Esophagus muscularis mucosa (tissue), 4 donors: Measurements from ENCODE around the gene KRT6A. TPM values are rescaled to one million over a fixed set of nuclear protein-coding genes. Genes with fewer than 3 reads are reported as not detected.

Source experiments
- DNase-seq: peaks from one replicate; pipeline ENCODE4 v3.0.0-alpha.2; 2017; ENCODE audit errors: extremely low spot score
- H3K27ac ChIP-seq, 4 donors: fragments of 200-600 bp; sonication (generic); replicated peaks in 1 of 4; 1 replicate in 3 of 4; 2 replicates in 1 of 4; pipeline ENCODE4 v1.5.1; 2016 to 2019; ENCODE audit warnings: mild to moderate bottlenecking in 1 of 4
- H3K27me3 ChIP-seq, 4 donors: fragments of 200-600 bp; sonication (generic); one replicate each; pipeline versions ENCODE4 v1.5.1 to v1.6.0; 2016 to 2019
- H3K36me3 ChIP-seq, 4 donors: fragments of 200-600 bp; sonication (generic); one replicate each; pipeline ENCODE4 v1.5.1; 2016 to 2019
- H3K4me1 ChIP-seq, 4 donors: fragments of 200-600 bp; sonication (generic); one replicate each; pipeline ENCODE4 v1.5.1; 2016 to 2019
- H3K4me3 ChIP-seq, 4 donors: fragments of 200-600 bp; sonication (generic); 1 replicate in 2 of 4; 2 replicates in 2 of 4; pipeline ENCODE4 v1.5.1; 2016 to 2019; ENCODE audit warnings: mild to moderate bottlenecking in 4 of 4, moderate library complexity in 1 of 4
- H3K9me3 ChIP-seq, 4 donors: fragments of 200-600 bp; sonication (generic); 1 replicate in 3 of 4; 2 replicates in 1 of 4; pipeline ENCODE4 v1.5.1; 2016 to 2019
- EP300 ChIP-seq: sonication (generic); formaldehyde crosslinking; IDR thresholded peaks from one replicate; pipeline ENCODE4 v1.6.1; 2017; ENCODE audit warnings: antibody characterized with exemption
- POLR2A ChIP-seq: fragments of 450-650 bp; IDR thresholded peaks from one replicate; pipeline ENCODE4 v1.6.1; 2017; ENCODE audit warnings: antibody characterized with exemption, moderate library complexity, mild to moderate bottlenecking, low read depth
- POLR2AphosphoS5 ChIP-seq, 2 donors: sonication (generic); formaldehyde crosslinking; IDR thresholded peaks; one replicate each; pipeline ENCODE4 v1.6.1; 2017; ENCODE audit warnings: antibody characterized with exemption in 2 of 2
- WGBS: methylation state at CpG from one replicate; pipeline ENCODE4 v1.1.5; 2018; 5-methylcytosine and 5-hydroxymethylcytosine counted together
- intact Hi-C: fragments of 100-400 bp; cut with DNase I; formaldehyde crosslinking; loops from one replicate; pipeline ENCODE4 v1.15.1; 2023
- total RNA-seq, 4 donors: library from RNA; depleted of rRNA; stranded (reverse); fragments of >200 nt; gene quantifications; one replicate each; pipeline versions ENCODE4 v1.1.0 to v1.2.1, GENCODE V29; 2016
- TF ChIP-seq, protein P1 (sequence below), 3 experiments: fragments of 200-600 bp in 2 of 3; fragments of 450-650 bp in 1 of 3; sonication (generic) in 2 of 3; IDR thresholded peaks; one replicate each; pipeline ENCODE4 v1.5.1; 2017 to 2019; ENCODE audit warnings: antibody characterized with exemption in 3 of 3, mild to moderate bottlenecking in 2 of 3, moderate library complexity in 1 of 3

The KRT6A gene
- total RNA-seq, 4 donors from 2014 or later, result 5.4 TPM; not detected in 3

- Histone ChIP-seq H3K4me3 (no peak overlapping the region), H3K4me1 (peaks cover 0 to 4% (median 0%) of the 10 kb centered on the region in 4 donors), H3K36me3 (no peaks in the 10 kb centered on the region), H3K27me3 (no peaks in the 10 kb centered on the region), H3K9me3 (no peaks in the 10 kb centered on the region), H3K27ac (no peak overlapping the region)
- TF ChIP-seq POLR2AphosphoS5 (IDR thresholded peaks at IDR 0.05), result no peak
- no peak for TF ChIP-seq EP300
- TF ChIP-seq, protein P1, sequence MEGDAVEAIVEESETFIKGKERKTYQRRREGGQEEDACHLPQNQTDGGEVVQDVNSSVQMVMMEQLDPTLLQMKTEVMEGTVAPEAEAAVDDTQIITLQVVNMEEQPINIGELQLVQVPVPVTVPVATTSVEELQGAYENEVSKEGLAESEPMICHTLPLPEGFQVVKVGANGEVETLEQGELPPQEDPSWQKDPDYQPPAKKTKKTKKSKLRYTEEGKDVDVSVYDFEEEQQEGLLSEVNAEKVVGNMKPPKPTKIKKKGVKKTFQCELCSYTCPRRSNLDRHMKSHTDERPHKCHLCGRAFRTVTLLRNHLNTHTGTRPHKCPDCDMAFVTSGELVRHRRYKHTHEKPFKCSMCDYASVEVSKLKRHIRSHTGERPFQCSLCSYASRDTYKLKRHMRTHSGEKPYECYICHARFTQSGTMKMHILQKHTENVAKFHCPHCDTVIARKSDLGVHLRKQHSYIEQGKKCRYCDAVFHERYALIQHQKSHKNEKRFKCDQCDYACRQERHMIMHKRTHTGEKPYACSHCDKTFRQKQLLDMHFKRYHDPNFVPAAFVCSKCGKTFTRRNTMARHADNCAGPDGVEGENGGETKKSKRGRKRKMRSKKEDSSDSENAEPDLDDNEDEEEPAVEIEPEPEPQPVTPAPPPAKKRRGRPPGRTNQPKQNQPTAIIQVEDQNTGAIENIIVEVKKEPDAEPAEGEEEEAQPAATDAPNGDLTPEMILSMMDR (IDR thresholded peaks at IDR 0.05), result no peak
- no peak for TF ChIP-seq POLR2A
- peak; percentile 86 for DNase-seq
- intact Hi-C loops, result no loop called here
- 49% methylated on average over 6 of the region's 6 CpGs for WGBS
These were observed 50.4 kb downstream of the KRT6A start for GRCh38 chr12:52442600-52443061.

DNA sequence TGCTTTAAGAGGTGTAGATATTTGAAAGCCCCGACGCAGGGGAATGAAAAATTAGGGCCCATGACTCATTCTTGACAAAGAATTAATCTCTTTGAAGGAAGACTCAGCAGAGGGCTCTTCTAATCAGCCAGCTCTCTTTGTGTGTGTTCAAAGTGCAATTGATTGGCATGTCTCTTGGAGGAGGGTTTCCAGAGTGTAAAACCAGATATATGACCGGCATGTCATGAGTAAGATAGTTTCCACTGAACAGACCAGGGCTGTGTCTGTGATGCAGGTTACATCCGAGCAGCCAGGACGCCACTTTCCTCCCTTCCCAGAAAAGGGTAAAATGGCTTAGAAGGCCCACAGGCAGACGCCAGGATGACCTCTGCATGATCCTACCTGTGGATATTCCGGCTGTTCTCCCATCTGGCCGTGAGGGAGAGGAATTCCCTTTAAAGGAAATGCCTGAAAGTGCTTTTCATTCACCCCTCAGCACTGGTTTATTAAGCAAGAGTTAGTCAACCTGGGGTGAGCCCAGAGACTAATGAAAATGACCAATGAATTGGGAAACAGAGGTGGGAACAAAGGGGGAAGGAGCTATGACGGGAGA lies 51.6 kb downstream of the KRT6A start:
- TF ChIP-seq EP300, result no peak
- TF ChIP-seq POLR2A, result no peak
- no peak for TF ChIP-seq POLR2AphosphoS5 (IDR thresholded peaks at IDR 0.05)
- TF ChIP-seq, protein P1 (IDR thresholded peaks at IDR 0.05), result no peak
- Histone ChIP-seq H3K27ac (no peak overlapping the region), H3K36me3 (no peaks in the 10 kb centered on the region), H3K4me1 (peaks cover 0 to 7% (median 0%) of the 10 kb centered on the region in 4 donors), H3K9me3 (no peaks in the 10 kb centered on the region), H3K4me3 (no peak overlapping the region), H3K27me3 (no peaks in the 10 kb centered on the region)
- intact Hi-C loops, result no loop called here
- 61% methylated on average over 9 of the region's 9 CpGs for WGBS
- DNase-seq, result peak; percentile 45

DNA sequence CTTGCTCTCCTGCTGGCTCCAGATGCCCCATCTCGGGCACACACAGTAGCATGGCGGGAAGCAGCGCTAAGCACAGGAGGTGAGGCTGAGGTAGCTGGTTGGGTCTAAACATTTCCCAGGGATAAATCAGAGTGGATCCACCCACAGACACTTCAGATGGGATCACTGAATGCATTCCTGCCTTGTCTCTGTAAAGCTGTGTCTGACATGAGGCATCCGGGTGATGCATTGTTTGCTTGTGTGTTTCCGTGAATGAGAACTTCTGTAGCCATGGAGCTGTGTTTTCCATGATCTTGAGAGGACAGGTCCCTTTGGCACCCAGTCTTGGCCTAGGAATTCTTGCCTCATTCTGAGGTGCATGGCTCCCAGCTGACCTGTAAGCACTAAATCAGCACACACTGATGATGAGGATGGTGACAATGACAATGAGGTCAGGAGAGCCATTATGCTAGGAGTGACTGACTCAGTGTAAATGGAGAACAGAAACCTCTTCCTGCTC lies 52.2 kb downstream of the KRT6A start:
- intact Hi-C loops, result no loop called here
- no peaks in the 10 kb centered on the region for H3K36me3 ChIP-seq
- H3K4me3 ChIP-seq, result no peak overlapping the region
- H3K27me3 ChIP-seq, result no peaks in the 10 kb centered on the region
- H3K4me1 ChIP-seq, result peaks cover 0 to 10% (median 0%) of the 10 kb centered on the region in 4 donors
- no peak for DNase-seq
- TF ChIP-seq, protein P1 (IDR thresholded peaks at IDR 0.05), result no peak
- TF ChIP-seq EP300 (no peak), POLR2AphosphoS5 (IDR thresholded peaks at IDR 0.05) (no peak), POLR2A (no peak)
- H3K27ac ChIP-seq, result no peak overlapping the region
- H3K9me3 ChIP-seq, result no peaks in the 10 kb centered on the region
- 81% methylated on average over 5 of the region's 5 CpGs for WGBS

DNA sequence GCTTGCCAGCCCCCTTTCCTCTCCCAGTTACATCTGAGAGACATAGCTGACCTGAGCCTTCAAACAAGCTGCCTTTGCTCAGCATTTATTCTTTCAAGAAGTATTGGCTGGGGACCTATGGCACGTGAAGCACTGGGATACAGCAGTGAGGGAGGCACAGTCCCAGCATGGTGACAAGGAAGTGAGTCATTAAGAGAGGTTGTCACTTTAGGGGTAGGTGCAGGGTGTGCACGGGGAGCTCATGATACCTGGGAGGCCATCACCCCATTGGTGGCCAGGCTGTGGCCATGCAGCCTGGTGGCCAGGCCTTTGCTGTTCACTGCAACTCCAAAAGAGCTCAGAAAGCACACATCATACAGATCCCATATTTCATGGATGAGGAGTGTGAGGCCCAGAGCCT lies 53.2 kb downstream of the KRT6A start:
- Histone ChIP-seq H3K36me3 (no peaks in the 10 kb centered on the region), H3K9me3 (no peaks in the 10 kb centered on the region), H3K27me3 (no peaks in the 10 kb centered on the region), H3K4me3 (no peak overlapping the region), H3K4me1 (peaks cover 0 to 13% (median 0%) of the 10 kb centered on the region in 4 donors), H3K27ac (no peak overlapping the region)
- TF ChIP-seq, protein P1 (IDR thresholded peaks at IDR 0.05), result no peak
- TF ChIP-seq EP300 (no peak), POLR2AphosphoS5 (IDR thresholded peaks at IDR 0.05) (no peak), POLR2A (no peak)
- WGBS, result no CpG with 5 or more reads among the region's 2 CpGs
- intact Hi-C loops, result no loop called here
- DNase-seq, result no peak
